HepG2 (cell line): Measurements from ENCODE around the gene ACTL8. TPM values are rescaled to one million over a fixed set of nuclear protein-coding genes. Genes with fewer than 3 reads are reported as not detected.

Source experiments
- ATAC-seq: fragments of 200-7000 bp; cut with Tn5 transposase; 3 replicates; pipeline ENCODE4 v1.9.1; 2020; ENCODE audit warnings: mild to moderate bottlenecking, moderate library complexity
- BruUV-seq: library from RNA; stranded (reverse); fragments of 400-500 nt; replicated peaks from 2 replicates; lab custom pipeline; 2021; lab: Mats Ljungman, UMichigan
- CTCF ChIA-PET: fragments of 300-600 bp; formaldehyde crosslinking; extraction: SDS; loops from one replicate; lab custom pipeline; 2021; ENCODE audit warnings: low total read pairs, inconsistent platforms, low intra/inter-chr PET ratio; lab: Yijun Ruan, JAX
- POLR2A ChIA-PET: fragments of 350-600 bp; sonication (Branson Sonifier 250); formaldehyde crosslinking; loops from one replicate; lab custom pipeline; 2020; ENCODE audit warnings: antibody characterized with exemption, inconsistent platforms; lab: Yijun Ruan, JAX
- DNase-seq: peaks from one replicate; pipeline ENCODE4 v3.0.0-alpha.2; 2015; ENCODE audit warnings: low spot score
- FAIRE-seq: peaks from 3 replicates; lab custom pipeline; 2011; peaks lifted over from hg19 to GRCh38; lab: Jason Lieb, UNC
- H2AFZ ChIP-seq: one replicate; pipeline ENCODE4 v1.6.1; 2011; ENCODE audit warnings: low read length, inconsistent platforms
- H3K27ac ChIP-seq: fragments of 300-600 bp; 3 replicates; pipeline ENCODE4 v1.8.0; 2011; ENCODE audit warnings: mixed run types, mild to moderate bottlenecking, mixed read lengths, low read length, inconsistent platforms; ENCODE audit not compliant: insufficient read depth; ENCODE audit errors: extremely low read length
- H3K27me3 ChIP-seq, 2 experiments: fragments of 200-600 bp in 1 of 2; 2 replicates in 1 of 2; 3 replicates in 1 of 2; pipeline versions ENCODE4 v1.6.0 to v1.8.0; 2011; ENCODE audit warnings: low read length in 2 of 2, mild to moderate bottlenecking in 2 of 2, moderate library complexity in 2 of 2, inconsistent platforms in 1 of 2; ENCODE audit not compliant: insufficient read depth in 2 of 2, control insufficient read depth in 1 of 2
- H3K36me3 ChIP-seq, 2 experiments: fragments of 200-600 bp in 1 of 2; replicated peaks in 1 of 2; 2 replicates in 1 of 2; 3 replicates in 1 of 2; pipeline versions ENCODE4 v1.5.1 to v1.8.0; 2011; ENCODE audit warnings: low read length in 2 of 2, inconsistent platforms in 1 of 2; ENCODE audit not compliant: insufficient read depth in 2 of 2, control insufficient read depth in 1 of 2
- H3K4me1 ChIP-seq: 2 replicates; pipeline ENCODE4 v1.5.1; 2012; ENCODE audit warnings: low read length, inconsistent platforms; ENCODE audit not compliant: insufficient read depth
- H3K4me2 ChIP-seq: 2 replicates; pipeline ENCODE4 v1.6.0; 2011; ENCODE audit warnings: low read depth, low read length, inconsistent platforms
- H3K4me3 ChIP-seq, 3 experiments: fragments of 200-600 bp in 1 of 3; sonication (generic), shearing (Covaris generic) in 1 of 3; replicated peaks in 1 of 3; 2 replicates each; pipeline ENCODE4 v1.5.1; 2011 to 2016; ENCODE audit warnings: low read length in 3 of 3, inconsistent platforms in 2 of 3, low read depth in 2 of 3, mild to moderate bottlenecking in 2 of 3, control low read depth in 1 of 3, mixed read lengths in 1 of 3; ENCODE audit not compliant: insufficient read depth in 1 of 3
- H3K79me2 ChIP-seq: one replicate; pipeline ENCODE4 v1.6.1; 2011; ENCODE audit warnings: low read length, inconsistent platforms; ENCODE audit not compliant: insufficient read depth
- H3K9ac ChIP-seq: 2 replicates; pipeline ENCODE4 v1.6.0; 2011; ENCODE audit warnings: mild to moderate bottlenecking, low read depth, low read length, inconsistent platforms; ENCODE audit not compliant: insufficient read depth
- H3K9me3 ChIP-seq: 2 replicates; pipeline ENCODE4 v1.5.1; 2012; ENCODE audit warnings: mild to moderate bottlenecking, low read length
- H4K20me1 ChIP-seq: 2 replicates; pipeline ENCODE4 v1.6.0; 2011; ENCODE audit warnings: inconsistent platforms, mild to moderate bottlenecking, low read length, moderate library complexity; ENCODE audit not compliant: insufficient read depth
- NCOA1 ChIP-seq: sonication (generic); formaldehyde crosslinking; IDR thresholded peaks from 2 replicates; pipeline ENCODE4 v1.9.0; 2021; ENCODE audit warnings: missing genetic modification reagents
- ZNF263 ChIP-seq: sonication (generic); formaldehyde crosslinking; IDR thresholded peaks from 2 replicates; pipeline ENCODE4 v1.4.0; 2020; ENCODE audit warnings: missing genetic modification reagents
- WGBS: methylation state at CpG from one replicate; pipeline ENCODE4 v1.1.6; 2017; ENCODE audit warnings: low lambda C conversion rate; 5-methylcytosine and 5-hydroxymethylcytosine counted together
- in situ Hi-C: cut with HindIII; loops from 2 replicates; pipeline ENCODE4 v1.10.0; 2017; ENCODE audit warnings: low pct_unique_long_range_greater_than_20kb; ENCODE audit not compliant: extremely low pct_ligation_motif_present
- intact Hi-C: fragments of 100-400 bp; cut with micrococcal nuclease; formaldehyde crosslinking; loops from one replicate; pipeline ENCODE4 v1.10.0; 2022; ENCODE audit not compliant: unreplicated experiment
- polyA plus RNA-seq, 8 experiments: library from polyadenylated mRNA; depleted of rRNA in 3 of 8; stranded (reverse) in 7 of 8; unstranded in 1 of 8; fragments of >200 nt; fragmentation: Illumina TruSeq in 4 of 8; extraction: Trizol in 4 of 8; gene quantifications; 2 replicates each; pipeline versions ENCODE4 v1.2.1 to v1.2.3, GENCODE V29; 2011 to 2016; ENCODE audit warnings: low read depth in 4 of 8, missing spikeins in 1 of 8, mixed read lengths in 1 of 8; ENCODE audit not compliant: insufficient read depth in 1 of 8
- total RNA-seq, 5 experiments: library from RNA; depleted of rRNA; stranded (reverse); fragments of >200 nt; fragmentation: Illumina TruSeq; extraction: Trizol; gene quantifications; 2 replicates each; pipeline ENCODE4 v1.2.3, GENCODE V29; 2016; ENCODE audit warnings: low read depth in 1 of 5
- TF ChIP-seq, protein P1 (sequence below): sonication (generic); formaldehyde crosslinking; IDR thresholded peaks from 2 replicates; pipeline ENCODE4 v1.4.0; 2020; ENCODE audit warnings: missing genetic modification reagents
- TF ChIP-seq, protein P2 (sequence below): sonication (generic); formaldehyde crosslinking; IDR thresholded peaks from 2 replicates; pipeline ENCODE4 v1.5.0; 2020; ENCODE audit warnings: mild to moderate bottlenecking, missing genetic modification reagents, moderate library complexity

ACTL8 gene
- total and polyA plus RNA-seq, 2 of the 13 experiments (the other 11 are each of a cell fraction or from before 2014, with no cell fraction given) = 0.09 to 0.64 TPM

DNA sequence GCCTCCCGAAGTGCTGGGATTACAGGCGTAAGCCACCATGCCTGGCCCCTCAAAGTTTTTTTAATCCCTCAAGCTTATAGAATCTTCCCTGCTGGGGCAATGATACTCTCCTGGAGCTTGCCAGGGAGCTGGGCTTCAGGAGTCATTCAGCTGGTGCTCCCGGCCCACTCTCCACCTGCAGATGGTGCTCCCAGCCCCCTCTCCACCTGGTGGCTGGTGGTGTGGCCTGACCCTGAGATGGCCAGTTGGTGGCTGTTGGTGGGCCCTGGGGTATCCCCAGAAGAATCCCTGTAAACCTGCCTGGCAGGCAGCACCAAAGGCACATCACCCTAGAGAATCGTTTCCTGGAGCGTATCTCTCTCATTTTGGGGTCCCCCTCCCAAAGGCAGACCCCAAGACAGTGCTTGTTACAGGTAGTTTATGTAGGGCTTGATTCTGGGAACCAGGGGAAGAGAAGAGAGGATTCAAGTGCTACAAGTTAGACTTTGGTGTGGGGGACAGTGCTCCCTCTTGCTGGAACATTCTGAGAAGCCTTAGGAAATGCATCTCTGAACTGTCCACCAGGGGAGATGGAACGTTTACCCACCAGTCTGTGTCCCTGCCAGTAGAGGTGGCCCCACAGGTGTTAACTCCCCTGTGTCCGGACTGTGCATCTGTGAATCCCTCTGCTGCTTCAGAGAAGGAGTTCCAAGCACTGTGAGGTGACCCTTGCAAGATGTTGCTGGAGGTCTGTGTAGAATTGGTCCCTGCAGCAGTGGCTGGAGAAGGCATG lies 29.1 kb upstream of the ACTL8 start:
- POLR2A ChIA-PET = no interaction called here
- Histone ChIP-seq H3K4me3 (no peak overlapping the region), H3K9ac (no peak overlapping the region), H3K27me3 (peaks cover 1 to 27% of the 10 kb centered on the region in 2 experiments; a peak in 4 of 5 replicates), H3K9me3 (no peaks in the 10 kb centered on the region), H2AFZ (no peak overlapping the region), H4K20me1 (no peaks in the 10 kb centered on the region), H3K79me2 (no peaks in the 10 kb centered on the region), H3K4me2 (no peak overlapping the region), H3K36me3 (no peaks in the 10 kb centered on the region), H3K27ac (no peak overlapping the region), H3K4me1 (no peaks in the 10 kb centered on the region)
- peak; percentile 56 for ATAC-seq
- CTCF ChIA-PET = no interaction called here
- no TSS peak for BruUV-seq
- intact Hi-C loops (no loop called here), in situ Hi-C loops (no loop called here)
- DNase-seq = no peak
- WGBS = 62% methylated on average over 4 of the region's 7 CpGs
- peak; percentile 85 for TF ChIP-seq ZNF263 (CRISPR knock-in tag)
- TF ChIP-seq, protein P1, sequence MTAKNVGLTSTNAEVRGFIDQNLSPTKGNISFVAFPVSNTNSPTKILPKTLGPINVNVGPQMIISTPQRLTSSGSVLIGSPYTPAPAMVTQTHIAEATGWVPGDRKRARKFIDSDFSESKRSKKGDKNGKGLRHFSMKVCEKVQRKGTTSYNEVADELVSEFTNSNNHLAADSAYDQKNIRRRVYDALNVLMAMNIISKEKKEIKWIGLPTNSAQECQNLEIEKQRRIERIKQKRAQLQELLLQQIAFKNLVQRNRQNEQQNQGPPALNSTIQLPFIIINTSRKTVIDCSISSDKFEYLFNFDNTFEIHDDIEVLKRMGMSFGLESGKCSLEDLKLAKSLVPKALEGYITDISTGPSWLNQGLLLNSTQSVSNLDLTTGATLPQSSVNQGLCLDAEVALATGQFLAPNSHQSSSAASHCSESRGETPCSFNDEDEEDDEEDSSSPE = no peak
- no peak for FAIRE-seq

DNA sequence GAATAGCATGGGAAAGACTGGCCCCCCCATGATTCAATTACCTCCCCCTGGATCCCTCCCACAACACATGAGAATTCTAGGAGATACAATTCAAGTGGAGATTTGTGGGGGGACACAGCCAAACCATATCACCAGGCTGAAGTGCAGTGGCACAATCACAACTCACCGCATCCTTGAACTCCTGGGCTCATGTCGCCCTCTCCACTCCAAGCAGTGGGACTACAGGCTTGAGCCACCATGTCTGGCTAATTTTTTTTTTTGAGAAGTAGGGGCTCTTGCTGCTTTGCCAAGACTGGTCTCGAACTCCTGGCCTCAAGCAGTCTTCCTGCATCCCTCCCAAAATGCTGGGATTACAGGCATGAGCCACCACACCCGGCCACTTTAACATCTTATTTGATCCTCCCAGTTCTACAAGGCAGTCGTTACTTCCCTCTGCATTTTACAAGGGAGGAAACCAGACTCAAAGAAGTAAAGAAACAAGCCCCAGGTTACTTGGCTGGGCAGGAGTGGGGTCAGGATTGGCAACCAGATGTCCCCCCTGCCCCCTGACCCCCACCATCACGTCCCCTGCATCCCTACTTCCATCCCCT lies 26.9 kb upstream of the ACTL8 start:
- Histone ChIP-seq H3K4me2 (no peak overlapping the region), H2AFZ (no peak overlapping the region), H3K27ac (no peak overlapping the region), H4K20me1 (0 out of 2 replicates have a peak, but pooled peaks cover 2% of the 10 kb centered on the region), H3K27me3 (peaks cover 2 to 32% of the 10 kb centered on the region in 2 experiments; a peak in 4 of 5 replicates), H3K79me2 (no peaks in the 10 kb centered on the region), H3K9ac (no peak overlapping the region), H3K36me3 (no peaks in the 10 kb centered on the region), H3K4me3 (no peak overlapping the region), H3K9me3 (no peaks in the 10 kb centered on the region), H3K4me1 (no peaks in the 10 kb centered on the region)
- DNase-seq (no peak), FAIRE-seq (no peak), ATAC-seq (no peak)
- CTCF ChIA-PET = no interaction called here
- no TSS peak for BruUV-seq
- TF ChIP-seq, protein P2, sequence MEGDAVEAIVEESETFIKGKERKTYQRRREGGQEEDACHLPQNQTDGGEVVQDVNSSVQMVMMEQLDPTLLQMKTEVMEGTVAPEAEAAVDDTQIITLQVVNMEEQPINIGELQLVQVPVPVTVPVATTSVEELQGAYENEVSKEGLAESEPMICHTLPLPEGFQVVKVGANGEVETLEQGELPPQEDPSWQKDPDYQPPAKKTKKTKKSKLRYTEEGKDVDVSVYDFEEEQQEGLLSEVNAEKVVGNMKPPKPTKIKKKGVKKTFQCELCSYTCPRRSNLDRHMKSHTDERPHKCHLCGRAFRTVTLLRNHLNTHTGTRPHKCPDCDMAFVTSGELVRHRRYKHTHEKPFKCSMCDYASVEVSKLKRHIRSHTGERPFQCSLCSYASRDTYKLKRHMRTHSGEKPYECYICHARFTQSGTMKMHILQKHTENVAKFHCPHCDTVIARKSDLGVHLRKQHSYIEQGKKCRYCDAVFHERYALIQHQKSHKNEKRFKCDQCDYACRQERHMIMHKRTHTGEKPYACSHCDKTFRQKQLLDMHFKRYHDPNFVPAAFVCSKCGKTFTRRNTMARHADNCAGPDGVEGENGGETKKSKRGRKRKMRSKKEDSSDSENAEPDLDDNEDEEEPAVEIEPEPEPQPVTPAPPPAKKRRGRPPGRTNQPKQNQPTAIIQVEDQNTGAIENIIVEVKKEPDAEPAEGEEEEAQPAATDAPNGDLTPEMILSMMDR = peak; percentile 29
- TF ChIP-seq NCOA1 (CRISPR knock-in tag) = no peak
- in situ Hi-C loops = no loop called here
- WGBS = 8% methylated on average over 6 of the region's 6 CpGs
- POLR2A ChIA-PET = no interaction called here
- intact Hi-C loops = no loop called here
